ENCODE results near the gene APP.

The APP gene

DNA sequence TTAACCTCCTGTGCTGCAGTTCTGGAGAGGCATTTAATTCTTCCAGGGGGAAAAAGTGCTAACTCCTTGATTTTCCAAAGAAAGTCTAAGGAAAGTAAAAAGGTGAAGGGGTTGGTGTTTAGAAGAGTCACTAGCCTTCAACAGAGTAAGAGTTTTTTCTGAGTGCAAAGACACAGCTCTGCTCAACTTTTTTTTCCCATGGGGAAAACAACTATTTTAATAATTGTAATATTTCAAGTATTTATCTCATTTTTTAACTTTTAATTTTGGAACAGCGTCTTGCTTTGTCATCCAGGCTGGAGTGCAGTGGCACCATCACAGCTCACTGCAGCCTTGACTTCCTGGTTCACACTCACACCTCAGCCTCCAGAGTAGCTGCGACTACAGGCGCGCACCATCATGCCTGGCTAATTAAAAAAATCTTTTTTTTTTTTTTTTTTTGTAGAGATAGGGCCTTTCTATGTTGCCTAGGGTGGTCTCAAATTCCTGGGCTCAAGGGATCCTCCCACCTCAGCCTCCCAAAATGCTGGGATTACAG, 202.6 kb downstream of the APP start:
- no peak for DNase-seq

GRCh38 chr21:25967181-25967900, 203.2 kb downstream of the APP start:
- DNase-seq: no peak

GRCh38 chr21:25965951-25966707, 204.4 kb downstream of the APP start:
- DNase-seq: no peak

GRCh38 chr21:25964926-25965325, 205.6 kb downstream of the APP start:
- DNase-seq: no peak

GRCh38 chr21:25964015-25964414, 206.6 kb downstream of the APP start:
- no peak for DNase-seq

DNA sequence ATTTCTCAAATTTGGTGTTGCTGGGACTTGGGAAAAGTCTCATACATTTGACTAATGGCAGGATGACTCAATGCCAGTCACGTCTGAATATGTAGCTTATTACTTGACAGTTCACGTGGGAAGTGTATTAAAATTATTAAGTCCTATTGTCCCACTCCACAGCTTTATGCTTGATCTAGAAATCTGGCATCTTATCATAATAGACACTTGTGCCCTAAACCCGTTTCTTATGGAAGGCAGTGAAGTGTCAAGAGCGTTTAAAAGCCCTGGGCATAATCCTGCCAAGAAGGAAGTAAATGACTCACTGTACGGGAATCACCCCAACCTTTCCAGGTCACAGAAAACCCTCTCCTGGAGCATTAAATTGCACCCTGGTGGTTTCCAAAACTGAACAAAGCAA, 207.4 kb downstream of the APP start:
- no peak for DNase-seq

- no peak for DNase-seq
Measured at GRCh38 chr21:25961042-25961441, 209.5 kb downstream of the APP start.

DNA sequence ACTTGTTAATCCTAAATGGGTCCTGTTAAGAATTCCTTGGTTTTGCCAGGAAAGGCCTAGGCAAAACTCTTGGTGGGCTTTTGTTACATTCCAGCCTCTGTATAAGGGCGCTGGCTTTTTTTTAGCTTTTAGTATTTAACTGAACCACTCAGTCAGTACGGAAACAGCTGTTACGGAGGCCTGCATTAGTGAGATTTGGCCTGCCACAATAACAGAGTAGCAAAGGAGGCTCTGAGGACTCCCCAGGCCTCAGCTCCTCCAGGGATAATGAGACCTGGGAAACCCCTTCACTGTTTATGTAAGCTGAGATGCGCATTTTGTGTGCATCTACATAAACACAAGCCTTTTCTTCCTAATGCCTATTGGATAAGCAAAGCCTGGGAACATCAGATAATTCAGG, 210.2 kb downstream of the APP start:
- DNase-seq: no peak

DNA sequence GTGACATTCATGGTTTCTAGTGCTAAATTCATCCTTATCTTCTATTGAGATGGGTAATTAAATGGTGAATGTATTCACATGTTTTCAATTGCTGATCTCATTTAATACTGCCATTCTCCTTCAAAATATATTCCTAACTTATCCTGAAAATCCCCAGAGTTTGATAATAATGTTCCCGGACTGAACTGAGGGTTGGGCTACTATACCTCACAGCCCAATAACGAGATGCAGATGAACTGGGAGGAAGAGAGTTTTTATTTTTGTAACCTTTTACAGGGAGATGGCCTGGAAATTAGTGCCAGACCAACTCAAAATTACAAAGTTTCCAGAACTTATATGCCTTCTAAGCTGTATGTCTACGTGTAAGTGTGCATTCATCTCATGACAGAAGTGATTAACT, 210.8 kb downstream of the APP start:
- no peak for DNase-seq

- DNase-seq: no peak
Measured at GRCh38 chr21:25956993-25957714, 213.4 kb downstream of the APP start.

DNA sequence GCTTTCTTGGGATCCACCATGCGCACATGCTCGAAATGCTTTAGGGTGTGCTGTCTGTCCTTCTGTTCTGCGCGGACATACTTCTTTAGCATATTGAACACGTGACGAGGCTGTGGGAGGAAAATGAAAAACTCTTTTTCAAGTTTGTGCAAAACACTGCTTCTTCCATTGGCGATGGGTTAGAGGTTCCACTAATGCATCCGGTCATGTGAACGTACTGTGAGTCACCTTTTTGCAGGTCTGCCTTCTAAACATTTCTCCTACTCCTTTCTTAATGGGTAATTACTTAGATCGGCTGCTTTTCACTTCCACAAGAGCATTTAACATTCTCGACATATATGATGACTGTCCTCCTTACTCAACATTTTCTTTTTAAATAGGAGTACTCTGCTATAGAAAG, 214.9 kb downstream of the APP start:
- no peak for DNase-seq

GRCh38 chr21:25953659-25954058, 216.9 kb downstream of the APP start:
- no peak for DNase-seq

GRCh38 chr21:25953196-25953595, 217.4 kb downstream of the APP start:
- DNase-seq: no peak

- no peak for DNase-seq
Measured at GRCh38 chr21:25952306-25952705, 218.3 kb downstream of the APP start.

DNA sequence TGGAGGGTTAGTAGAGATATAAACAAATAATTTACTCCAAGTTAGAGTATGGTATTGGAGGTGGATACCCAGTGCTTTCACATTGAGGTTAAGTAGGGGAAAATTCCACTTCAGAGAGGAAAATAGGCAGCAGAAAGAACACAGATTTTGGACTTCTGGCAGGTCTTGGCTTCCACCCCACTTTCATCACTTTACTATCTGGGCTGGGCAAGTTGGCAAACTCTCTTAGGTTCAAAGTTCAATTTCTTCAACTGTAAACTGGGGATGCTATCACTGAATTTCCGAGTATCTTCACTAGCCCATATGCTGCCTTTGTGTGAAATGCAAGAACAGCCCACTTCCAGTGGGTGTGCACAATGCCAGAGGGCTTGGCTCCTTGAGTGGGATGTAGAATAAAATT, 220.9 kb downstream of the APP start:
- no peak for DNase-seq

- no peak for DNase-seq
Measured at GRCh38 chr21:25944672-25945213, 225.8 kb downstream of the APP start.

DNA sequence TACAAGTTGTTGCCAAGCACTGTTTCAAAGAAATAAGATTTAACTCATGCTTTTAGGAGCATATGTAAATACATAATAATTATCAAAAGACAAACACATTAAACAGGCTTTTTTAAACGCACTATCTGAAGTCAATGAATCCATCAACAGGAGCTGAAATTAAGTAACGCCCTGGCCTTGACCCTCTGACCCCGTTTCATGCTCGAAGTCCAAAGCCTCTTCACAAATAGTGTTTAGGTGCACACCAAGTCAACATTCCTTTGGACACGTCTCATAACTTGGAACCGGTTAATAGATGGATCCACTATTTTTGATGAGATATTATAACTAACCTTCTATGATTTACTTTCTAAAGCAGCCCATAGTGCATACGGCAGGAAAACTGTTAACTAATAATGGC, 226.5 kb downstream of the APP start:
- DNase-seq: no peak

DNA sequence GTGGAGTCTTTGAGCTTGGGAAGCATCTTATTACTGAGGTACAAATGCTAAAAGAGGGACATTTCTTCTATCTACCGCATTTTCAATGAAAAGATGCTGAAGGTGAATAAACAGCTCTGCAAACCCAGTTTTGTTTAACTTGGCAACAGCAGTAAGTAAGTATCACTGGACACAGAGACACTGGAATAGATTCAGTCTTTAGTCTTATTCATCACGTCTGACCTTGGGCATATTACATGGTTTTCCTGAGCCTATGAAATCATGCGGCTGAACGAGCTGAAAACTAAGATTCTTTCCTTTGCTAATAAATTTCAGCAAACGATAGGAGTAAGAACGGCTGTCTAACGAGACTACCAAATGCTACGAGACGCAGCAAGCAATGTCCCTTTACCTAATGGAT, 228.4 kb downstream of the APP start:
- DNase-seq: no peak

DNA sequence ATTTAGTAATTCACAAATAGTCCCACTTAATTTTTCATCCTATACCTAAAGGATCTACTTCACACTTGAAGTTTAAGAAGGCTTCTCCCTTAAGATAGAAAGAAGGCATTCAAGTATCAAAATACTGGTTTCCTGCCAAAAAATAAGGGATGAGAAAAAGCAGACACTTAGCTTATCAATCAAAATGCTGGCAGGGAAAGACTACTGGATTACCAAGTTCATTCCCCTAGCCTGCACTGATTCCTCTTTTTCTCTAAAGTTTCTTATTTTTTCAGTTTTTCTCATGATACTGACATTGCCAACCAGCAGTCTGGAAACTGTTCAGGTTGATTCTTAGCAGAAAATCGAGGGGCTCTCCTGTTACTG, 231.2 kb downstream of the APP start:
- no peak for DNase-seq

GRCh38 chr21:25938658-25939395, 231.7 kb downstream of the APP start:
- no peak for DNase-seq

DNA sequence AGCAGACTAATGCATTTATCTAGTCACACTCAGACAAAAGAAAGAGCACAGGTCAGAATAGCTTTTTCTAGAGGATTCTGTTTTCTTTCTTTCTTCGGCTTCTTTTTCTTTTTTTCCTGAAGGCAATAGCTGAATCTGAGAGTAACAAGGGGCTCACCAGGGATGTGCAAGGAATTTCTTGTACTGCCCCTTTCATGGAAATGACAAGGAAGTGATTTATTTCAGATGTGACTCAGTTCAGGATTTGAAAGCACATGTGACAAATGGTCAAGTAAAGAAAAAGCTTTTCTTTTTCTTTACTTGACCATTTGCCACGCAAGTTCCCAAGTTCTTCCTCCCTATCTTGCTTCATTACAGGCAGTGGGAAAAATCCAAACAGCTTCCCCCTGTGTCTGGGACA, 233.8 kb downstream of the APP start:
- no peak for DNase-seq

GRCh38 chr21:25934771-25935224, 235.8 kb downstream of the APP start:
- DNase-seq: no peak

- DNase-seq: no peak
Measured at GRCh38 chr21:25934130-25934529, 236.4 kb downstream of the APP start.

All from stimulated activated CD4-positive, alpha-beta T cell treated with anti-CD3 and anti-CD28 coated beads, Interleukin-12 subunit alpha, Interleukin-12 subunit beta, amount 100 ng/mL, for 4 hours (primary cell).